ENCODE data around the gene TP53TG3F.
"Not testable (repeated sequence)": the region's sequence is repeated elsewhere in the genome, so short reads cannot be mapped to it uniquely, and the experiment has no call there.

The TP53TG3F gene, protein sequence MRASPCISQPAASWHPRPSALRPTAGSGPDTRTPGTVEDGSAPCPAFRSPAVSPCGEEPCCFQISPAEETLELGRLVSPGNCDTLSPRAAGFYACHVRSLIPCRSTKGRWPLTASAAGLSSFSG

DNA sequence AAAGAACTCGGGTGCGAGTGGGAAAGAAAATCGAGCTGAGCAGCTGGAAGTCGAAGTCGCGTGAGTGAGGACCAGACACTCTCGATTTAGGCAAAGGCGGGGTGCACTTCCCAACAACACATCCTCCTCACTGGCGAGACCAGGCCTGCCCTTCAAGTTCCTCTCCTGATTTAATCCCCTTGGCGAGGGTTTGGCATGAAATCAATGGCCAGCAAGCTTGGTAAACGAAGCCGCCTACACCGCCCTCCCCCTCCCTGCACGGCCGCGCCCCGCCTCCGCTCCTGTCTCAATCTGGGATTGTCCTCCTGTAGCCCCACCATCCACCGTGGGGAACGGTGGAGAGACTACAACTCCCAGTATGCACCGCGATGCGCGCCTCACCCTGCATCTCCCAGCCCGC, at the start of gene TP53TG3F:
TSS of gene TP53TG3F (plus strand) at position 301 of the 400 bp plus-strand sequence. CDS start at position 369, 68 bp downstream.
- DNase-seq (ENCODE audit: low spot score) = not testable (repeated sequence)

DNA sequence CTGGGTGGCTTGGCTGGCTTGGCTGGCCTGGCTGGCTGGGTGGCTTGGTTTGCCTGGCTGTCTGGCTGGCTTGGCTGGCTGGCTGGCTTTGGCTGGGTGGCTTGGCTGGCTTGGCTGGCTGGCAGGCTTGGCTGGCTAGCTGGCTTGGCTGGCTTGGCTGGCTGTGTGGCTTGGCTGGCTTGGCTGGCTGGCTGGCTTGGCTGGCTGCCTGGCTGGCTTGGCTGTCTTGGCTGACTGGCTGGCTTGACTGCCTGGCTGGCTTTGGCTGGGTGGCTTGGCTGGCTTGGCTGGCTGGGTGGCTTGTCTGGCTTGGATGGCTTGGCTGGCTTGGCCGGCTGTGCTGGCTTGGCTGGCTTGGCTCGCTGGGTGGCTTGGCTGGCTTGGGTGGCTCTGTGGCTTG, 32.2 kb downstream of the TP53TG3F start:
- DNase-seq (ENCODE audit: low spot score) = not testable (repeated sequence)

DNA sequence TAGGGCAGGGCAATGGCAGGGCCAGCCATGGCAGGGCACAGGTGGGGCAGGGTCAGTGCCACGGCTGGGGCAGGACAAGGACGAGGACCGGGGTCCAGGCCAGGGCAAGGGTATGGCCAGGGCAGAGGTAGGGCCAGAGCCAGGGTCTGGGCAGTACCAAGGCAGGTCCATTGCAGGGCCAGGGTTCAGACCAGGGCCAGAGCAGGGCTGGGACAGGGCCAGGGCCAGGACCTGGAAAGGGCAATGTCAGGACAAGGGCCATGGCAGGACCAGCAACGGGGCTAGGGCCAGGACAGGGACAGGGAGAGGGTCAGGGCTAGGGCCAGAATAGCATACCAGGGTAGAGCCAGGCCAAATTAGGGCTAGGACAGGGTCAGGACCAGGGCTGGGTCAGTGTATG, 47.8 kb downstream of the TP53TG3F start:
- DNase-seq (ENCODE audit: low spot score) = not testable (repeated sequence)

DNA sequence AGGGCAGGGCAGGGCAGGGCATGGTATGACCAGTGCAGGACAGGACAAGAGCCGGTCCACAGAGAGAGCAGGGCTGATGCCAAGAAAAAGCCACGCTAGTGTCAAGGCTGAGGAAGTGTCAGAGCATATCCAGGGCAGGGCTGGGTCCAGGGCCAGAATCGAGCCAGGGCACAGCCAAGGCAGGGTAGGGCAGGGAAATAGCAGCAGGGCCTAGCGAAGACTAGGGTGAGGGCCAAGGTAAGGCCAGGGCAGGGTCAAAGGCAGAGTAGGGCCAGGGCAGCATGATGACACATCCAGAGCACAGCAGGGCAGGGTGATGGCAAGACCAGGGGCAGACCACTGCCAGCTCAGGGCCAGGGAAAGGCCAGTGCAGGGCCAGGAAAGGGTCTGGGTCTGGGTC, 49.7 kb downstream of the TP53TG3F start:
- not testable (repeated sequence) for DNase-seq (ENCODE audit: low spot score)

DNA sequence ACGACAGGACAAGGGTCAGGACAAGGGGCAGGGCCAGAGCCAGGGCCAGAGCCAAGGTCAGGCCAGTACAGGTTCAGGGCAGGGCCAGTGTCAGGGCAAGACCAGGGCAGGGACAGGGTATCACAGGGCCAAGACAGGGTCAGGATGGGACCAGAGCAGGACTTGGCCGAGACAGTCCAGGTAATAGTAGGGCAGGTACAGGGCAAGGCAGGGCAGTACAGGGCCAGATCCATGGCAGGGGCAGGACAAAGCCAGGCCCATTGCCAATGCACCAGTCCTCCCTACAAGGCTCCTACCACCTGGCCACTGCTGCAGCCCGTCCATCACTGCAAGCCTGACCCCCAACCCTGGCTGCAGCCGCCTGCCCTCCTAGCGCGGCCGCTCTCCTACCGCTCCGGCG, 50.5 kb downstream of the TP53TG3F start:
- DNase-seq (ENCODE audit: low spot score) = not testable (repeated sequence)

All from GM03348 (cell line).